HG03103 (cell line): Measurements from ENCODE around the gene BTNL9.
"Not testable (repeated sequence)": the region's sequence is repeated elsewhere in the genome, so short reads cannot be mapped to it uniquely, and the experiment has no call there.

Source experiments
- ATAC-seq: cut with Tn5 transposase; IDR thresholded peaks from one replicate; pipeline ENCODE4 v1.9.1; 2021; ENCODE audit warnings: low read depth; ENCODE audit not compliant: unreplicated experiment

The BTNL9 gene

DNA sequence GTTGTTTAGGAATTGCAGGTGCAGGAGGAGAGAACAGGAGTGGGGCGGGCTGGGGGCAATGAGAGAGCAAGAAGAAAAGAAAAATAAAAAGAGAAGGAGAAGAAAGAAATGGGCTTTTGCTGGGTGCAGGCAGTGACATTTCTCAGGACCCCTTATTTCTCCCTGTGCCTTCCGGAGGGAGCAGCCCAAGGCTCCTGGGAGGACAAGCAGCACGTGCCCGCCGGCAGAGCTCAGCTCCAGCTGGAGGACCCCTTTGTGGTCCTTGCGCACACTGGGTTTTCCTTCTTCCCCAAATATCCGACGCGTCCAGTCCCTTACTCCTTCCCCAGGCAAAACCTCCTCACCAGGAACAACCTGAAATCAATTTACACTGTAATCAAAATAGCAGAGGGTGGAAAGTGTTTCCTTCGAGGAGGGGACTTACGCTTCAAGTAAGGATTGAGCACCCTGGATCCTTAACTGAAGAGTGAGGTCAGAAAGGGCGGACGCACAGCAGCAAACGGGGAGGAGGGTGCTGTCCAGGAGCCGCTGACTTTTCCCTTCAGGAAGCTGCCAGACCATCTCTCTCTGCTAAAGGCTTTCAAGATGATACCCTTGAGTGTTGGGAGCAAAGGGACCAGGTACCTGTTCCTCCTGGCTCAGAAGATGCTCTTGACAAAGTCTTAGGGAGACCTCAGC lies 2.1 kb downstream of the BTNL9 start:
- no peak for ATAC-seq

DNA sequence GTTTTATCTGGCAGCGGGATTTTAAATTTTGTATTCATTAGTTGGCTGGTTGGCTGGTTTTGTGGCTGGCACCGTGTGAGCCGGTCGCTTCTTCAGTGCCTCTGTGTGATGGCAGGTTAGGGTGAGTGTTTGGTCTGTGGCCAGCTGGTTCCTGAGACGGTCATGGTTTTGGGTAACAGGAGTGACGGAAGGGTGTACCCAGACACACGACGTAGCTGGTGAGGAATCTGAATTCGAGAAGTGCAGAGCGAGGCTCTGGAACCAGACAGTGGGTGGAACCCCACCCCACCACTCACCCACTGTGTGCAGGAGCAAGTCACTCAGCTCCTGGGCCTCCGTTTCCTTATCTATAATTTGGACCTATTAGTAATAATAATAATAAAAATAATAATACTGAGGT lies 2.7 kb downstream of the BTNL9 start:
- ATAC-seq = no peak

DNA sequence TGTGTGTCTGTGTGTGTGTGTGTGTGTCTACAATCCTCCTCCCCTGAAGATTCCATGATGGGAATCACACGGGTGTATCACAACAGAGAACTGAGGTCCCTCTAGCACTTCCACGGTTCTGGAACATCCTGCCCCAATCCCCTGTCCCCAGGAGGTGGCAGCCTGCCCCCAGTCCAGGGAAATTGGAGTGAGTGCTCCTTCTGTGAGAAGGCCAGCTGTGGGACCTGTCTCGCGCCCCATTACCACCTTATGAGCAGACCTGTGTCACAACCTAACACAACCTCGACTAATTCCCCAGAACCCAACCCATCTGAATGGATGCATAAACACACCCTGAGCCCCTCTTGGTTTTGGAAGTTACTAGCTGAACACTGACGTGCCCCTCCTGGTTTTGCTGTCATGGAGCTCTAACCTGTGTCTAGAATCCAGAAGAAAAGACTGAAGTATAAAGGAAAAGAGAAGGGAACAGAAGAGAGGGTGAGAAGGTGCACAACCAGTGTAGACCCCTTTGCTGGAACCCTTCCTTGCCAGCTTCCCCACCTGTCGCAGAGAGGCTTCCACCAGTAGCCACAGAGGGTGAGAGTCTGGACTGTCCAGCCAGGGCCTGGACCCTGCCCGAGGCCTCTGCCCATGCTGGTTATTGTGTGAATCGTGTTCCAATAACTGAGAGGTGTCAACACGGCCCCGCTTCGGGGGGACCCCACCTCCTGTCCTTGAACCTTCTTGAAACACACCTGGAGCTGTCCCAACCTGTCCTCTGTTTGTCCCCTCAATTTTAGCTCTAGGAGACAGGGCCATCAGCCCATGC lies 3.4 kb downstream of the BTNL9 start:
- ATAC-seq = no peak

DNA sequence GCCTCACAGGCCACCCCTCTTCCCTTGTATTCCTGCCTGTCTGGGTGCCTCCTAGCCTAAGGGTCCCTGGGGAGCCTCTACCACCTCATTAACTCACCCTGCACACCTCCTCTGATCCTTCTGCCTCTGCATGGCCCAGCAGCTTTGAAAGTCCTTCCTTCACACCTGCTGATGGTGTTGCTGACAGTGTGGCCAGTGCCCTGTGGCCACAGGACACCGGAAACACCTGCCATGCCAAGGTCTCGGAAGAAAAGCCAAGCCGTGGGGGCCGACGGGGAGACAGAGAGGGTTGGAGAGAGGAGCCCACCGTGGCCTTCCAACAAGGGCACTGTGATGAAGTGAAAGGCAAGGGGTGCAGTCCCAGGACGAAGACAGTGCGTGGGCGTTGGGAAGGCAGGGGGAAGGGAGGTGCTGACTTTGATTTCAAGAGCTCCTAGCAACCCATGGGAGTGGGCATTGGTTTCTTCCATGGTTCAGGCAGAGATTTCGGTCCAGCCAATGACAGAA lies 4.1 kb downstream of the BTNL9 start:
- no peak for ATAC-seq

DNA sequence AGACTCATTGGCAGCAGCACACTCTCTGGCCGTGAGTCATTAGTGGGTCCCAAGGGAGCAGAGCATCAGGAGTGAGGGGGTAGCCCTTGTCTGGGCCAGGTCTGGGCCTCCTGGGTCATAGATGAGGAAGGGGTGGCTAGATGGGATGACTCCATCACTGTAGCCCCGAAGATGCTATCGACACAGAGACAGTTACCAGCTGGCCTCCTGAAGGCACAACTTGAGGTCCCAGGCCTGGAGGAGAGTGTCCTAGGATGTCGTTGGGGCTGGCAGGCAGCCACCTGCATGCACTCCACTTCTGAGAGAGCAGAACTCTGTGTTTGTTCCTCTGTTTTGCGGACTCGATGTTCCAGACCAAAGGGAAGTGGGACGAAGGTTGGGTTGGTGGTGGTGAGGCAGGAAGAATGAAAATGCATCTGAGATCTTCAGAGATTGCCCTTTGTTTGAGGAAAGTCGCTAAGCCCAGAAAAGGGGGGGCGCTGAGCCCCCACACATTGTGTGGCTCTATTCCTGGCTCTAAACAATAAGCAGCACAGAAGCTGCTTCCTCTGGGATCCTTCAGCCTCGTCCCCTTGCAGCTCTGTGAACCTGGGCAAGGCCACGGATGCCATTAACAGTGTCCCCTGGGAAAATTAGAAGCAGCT lies 4.7 kb downstream of the BTNL9 start:
- no peak for ATAC-seq

DNA sequence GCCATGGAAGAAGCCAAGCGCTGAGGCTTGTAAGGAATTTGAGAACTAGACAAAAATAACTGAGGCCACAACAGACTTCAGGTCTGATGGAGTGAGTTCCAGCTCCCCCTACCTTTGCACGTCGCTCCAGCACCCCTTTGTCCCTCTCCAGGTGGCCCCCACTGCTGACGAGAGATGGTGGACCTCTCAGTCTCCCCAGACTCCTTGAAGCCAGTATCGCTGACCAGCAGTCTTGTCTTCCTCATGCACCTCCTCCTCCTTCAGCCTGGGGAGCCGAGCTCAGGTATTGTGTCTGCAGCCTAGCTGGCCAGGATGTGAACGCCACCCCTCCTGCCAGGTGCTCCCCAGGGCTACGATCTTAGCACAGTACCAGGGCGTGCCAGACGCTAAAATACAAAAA lies 5.2 kb downstream of the BTNL9 start:
- no peak for ATAC-seq

DNA sequence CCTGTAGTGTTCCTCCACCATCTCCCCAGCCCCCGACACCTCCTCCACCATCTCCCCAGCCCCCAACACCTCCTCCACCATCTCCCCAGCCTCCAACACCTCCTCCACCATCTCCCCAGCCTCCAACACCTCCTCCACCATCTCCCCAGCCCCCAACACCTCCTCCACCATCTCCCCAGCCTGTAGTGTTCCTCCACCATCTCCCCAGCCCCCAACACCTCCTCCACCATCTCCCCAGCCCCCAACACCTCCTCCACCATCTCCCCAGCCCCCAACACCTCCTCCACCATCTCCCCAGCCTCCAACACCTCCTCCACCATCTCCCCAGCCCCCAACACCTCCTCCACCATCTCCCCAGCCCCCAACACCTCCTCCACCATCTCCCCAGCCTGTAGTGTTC lies 5.8 kb downstream of the BTNL9 start:
- not testable (repeated sequence) for ATAC-seq

DNA sequence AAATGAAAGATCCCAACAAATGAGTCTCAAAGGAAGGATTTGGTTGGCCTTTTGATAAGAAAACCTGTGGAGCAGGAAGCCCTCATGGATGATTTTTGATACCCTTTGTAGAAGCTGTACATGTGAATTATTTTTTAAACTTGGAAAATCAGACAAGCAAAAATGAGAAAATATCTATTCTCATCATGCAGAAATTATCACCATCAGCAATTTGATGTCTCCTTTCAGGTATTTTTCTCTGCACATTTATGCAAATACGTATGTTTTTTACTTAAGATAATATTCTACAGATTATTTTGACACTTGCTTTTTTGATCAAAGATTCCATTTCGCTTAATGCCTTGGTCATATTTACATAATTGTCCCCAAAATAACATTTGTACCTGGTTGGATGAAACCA lies 7.2 kb downstream of the BTNL9 start:
- no peak for ATAC-seq

DNA sequence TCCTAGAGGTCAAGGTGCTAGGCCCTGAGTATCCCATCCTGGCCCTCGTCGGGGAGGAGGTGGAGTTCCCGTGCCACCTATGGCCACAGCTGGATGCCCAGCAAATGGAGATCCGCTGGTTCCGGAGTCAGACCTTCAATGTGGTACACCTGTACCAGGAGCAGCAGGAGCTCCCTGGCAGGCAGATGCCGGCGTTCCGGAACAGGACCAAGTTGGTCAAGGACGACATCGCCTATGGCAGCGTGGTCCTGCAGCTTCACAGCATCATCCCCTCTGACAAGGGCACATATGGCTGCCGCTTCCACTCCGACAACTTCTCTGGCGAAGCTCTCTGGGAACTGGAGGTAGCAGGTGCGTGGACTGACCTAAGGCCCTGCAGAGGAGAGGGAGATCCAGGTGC lies 7.9 kb downstream of the BTNL9 start:
- ATAC-seq = no peak

DNA sequence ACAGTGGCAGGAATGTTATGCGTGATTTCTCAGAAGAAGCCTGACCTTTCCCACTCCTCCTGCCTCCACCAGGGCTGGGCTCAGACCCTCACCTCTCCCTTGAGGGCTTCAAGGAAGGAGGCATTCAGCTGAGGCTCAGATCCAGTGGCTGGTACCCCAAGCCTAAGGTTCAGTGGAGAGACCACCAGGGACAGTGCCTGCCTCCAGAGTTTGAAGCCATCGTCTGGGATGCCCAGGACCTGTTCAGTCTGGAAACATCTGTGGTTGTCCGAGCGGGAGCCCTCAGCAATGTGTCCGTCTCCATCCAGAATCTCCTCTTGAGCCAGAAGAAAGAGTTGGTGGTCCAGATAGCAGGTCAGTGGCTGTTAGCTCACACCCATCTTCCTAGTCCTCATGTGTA lies 9.9 kb downstream of the BTNL9 start:
- no peak for ATAC-seq

DNA sequence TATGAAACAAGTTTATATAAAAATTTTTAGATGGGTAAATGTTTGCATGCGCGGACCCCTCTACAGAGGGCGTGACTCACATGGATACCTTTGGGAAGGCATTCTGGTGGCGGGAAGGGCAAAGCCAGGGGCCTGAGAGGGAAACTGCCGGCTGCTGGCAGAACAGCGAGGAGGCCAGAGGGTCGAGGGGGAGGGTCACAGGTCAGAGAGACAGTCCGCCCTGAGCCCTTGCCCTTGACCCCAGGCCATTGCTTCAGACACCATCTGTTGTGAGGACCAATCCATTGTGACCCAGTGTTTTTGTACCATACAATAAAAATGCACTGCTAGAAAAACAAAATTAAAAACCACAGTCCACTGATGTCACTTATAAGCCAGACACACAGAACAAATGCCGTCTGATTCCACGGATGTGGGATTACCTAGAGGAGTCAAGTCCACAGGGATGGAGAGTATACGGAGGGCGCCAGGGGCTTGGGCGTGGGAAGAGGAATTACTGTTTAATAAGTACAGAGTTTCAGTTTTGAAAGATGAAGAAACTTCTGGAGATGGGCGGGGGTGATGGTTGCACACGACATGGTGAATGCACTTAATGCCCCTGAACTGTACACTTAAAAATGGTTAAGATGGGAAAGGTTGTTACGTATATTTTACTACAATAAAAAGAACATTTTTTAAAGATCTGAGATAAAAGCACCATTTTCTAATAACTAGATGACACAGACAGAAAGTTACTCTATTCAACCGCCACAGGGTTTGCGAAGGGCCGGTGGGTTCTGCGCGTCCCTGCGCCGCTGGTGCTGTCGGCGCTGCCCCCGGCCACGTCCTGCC lies 12.0 kb downstream of the BTNL9 start:
- ATAC-seq = no peak

DNA sequence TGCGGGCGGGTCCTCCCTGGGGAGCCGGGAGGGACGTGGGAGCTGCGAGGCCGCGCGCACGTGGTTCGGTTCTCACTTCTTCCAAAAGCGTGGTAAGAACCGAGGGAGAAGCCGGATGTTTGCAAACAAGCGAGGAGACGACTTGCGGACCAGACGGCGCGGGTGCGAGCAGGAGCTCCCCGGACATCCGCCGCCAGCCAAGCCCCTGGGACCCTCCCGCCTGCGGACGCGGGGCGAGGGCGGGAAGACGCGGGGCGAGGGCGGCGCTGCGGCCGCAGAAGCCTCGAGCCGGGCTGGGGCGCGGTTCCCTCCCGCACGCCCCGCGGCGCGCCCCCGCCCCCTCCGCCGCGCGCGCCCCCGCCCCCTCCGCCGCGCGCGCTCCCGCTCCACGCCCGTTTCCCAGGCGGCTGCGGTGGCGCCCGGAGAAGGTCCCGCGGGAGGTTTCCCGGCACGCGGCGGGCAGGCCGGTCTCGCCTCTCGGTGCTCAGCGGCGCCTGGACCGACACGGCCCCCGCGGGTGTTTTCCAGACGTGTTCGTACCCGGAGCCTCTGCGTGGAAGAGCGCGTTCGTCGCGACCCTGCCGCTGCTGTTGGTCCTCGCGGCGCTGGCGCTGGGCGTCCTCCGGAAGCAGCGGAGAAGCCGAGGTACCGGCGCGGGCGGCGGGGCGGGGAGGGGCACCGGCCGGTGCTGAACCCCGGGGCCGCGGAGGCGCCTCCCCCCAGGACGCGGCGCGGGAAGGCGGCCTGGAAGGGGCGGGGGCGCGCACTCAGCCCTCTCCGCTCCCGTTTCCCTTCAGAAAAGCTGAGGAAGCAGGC lies 12.8 kb downstream of the BTNL9 start:
- no peak for ATAC-seq

DNA sequence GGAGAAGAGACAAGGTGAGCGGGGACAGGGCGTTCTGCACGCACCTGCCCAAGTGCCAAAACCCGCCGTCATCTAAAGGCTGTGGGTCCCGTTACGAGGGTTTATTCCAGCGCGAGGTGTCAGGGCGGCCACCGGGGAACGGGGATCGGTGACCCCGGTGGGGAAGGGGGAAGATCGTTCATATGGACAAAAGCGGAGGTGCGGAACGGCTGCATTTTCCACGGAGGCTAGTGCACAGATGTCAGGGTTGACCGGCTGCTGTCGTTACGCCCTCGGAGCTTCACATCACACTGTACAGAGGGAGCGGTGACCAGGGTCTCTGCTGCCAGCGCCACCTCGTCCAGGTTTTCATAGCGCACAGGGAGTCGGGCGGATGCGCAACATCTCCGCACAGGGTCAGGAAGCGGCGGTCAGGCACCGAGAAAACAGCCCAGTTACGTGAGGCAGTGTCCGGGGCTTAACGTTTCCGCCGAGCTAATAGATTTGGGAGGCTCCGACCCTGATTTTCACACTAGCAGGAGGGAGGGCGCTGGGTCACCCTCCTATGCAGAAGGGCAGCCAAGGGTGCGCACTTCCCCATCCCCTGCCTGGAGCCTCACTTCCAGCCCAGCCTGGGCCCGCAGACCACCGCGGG lies 13.5 kb downstream of the BTNL9 start:
- ATAC-seq = no peak

DNA sequence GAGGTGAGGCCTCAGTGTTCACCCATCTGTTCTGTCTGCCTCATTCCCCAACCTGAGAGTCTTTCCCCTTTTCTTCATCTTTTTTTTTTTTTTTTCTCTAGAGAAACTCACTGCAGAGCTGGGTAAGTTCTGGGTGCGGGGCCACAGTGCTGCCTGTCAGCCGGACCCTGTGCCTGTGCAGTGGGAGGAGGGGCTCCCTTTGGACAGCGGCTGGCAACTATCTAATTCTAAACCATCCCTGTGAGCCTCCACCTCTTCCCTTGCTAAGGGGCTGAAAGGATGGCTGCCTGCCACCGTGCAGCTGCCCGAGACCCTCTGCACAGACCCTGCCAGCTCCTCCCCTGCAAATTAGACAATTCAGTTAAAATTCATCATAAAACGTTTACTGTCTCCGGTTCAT lies 14.1 kb downstream of the BTNL9 start:
- no peak for ATAC-seq

DNA sequence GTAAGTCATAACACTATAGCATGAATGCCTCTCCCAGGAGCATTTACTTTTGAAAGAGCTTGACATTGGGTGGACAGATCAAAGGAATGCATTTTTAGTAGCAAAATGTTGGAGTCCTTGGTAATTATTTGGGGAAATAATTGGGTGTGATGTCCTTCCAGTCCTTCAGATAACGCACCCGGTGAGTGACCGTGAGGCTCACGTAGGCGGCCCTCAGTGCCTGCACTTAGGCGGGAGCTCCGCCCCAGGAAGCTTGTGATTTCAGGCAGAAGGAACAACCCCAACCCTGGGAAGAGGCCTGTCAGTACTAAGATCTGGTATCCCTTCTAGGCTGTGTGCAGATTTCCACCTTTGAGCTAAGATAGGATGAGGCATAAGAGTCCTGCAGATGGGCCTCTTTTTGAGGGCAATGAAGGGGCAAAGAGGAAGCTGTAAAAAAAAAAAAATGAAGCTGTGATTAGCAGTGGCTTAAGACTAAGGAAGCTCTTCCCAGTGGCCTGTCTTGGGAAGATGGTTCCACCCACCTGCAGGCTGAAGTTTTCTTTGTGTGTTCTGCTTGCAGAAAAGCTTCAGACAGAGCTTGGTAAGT lies 14.9 kb downstream of the BTNL9 start:
- ATAC-seq = no peak

DNA sequence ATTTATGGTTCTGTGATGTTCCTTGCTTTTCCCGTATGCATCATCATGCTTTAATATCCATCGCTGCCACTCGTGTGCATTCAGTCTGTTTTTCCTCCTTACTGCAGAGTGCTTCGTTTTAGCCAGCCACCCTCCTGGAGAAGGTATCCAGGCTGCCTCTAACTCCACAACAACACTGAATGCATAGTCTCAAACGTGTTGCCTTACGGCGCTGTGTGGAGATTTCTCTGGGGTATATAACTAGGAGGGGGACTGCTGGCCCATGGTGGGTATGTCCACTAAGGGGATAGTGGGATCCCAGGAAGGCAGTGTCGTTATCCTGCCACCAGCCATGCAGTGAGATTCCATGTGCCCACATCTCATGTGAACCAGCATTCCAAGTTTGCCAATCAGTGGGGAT lies 16.4 kb downstream of the BTNL9 start:
- ATAC-seq = no peak

DNA sequence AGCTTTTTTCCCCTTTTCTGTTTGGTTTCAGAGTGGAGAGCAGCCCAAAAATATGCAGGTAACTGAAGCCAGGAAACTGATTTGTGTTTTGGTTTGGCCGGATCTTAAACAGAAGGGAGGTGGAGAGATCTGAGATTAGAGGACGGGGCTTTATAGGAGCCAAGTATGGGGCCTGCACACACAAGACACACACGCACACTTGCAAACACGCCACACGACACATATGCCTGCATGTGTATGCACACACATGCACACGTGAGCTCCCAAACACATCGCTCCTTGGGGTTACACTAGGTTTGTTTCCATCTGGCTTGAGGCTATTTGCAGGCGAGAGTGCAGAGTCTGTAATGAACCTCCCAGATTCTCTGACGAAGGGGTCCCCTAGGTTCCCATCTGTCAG lies 18.3 kb downstream of the BTNL9 start:
- no peak for ATAC-seq

DNA sequence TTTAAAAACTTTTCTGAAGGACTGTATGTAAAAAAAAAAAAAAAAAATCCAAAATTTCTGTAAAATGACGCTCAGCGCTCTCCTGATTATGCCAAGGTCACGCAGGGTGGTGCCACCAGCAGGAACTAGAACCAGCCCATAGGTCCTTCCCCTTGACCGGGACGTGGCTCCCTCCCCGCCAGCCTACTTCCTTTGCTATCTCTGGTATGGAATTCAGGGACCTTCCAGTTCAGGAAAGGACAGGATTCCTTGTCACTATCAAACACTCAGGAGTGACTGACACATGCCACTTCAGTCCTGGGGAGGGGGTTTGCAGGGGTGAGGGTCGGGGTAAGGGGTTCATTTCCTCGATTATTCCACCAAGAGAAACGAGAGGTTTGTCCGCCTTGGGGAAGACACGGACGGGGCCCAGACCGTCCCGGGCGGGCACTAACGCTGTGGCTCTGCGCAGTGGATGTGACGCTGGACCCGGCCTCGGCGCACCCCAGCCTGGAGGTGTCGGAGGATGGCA lies 18.8 kb downstream of the BTNL9 start:
- ATAC-seq = no peak
